GM12892 (cell line): ENCODE data around the gene PRKCD.

Experiments
- POLR2A ChIP-seq: IDR thresholded peaks from 2 replicates; pipeline ENCODE4 v1.6.1; 2011; ENCODE audit warnings: low read depth, low read length, control low read depth
- POLR2AphosphoS5 ChIP-seq: IDR thresholded peaks from 2 replicates; pipeline ENCODE4 v1.6.1; 2011; ENCODE audit warnings: low read depth, low read length, control low read depth
- TAF1 ChIP-seq: IDR thresholded peaks from 2 replicates; pipeline ENCODE4 v1.6.1; 2011; ENCODE audit warnings: low read depth, mild to moderate bottlenecking, control low read depth, low read length, borderline replicate concordance

DNA sequence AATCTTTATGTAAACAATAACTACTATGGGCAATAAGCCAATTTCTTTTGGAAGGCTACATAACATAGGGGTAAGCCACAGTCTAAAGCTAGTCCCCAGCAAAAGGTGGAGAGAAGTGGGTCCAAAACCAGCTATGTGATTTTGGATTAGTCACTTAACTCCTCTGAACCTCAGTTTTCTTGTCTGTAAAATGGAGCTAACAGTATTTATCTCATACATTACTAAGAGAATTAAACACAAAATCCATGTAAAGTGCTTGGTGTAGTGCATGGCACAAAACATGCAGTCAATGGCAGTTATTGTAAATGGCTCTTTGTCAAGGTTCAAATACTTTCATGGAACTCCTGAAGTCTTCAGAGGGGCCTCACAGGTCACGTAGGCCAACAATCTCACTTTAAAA, 44.1 kb upstream of the PRKCD start:
- TF ChIP-seq POLR2AphosphoS5 (no peak), POLR2A (no peak), TAF1 (no peak)
